Body of pancreas (tissue), 4 donors: ENCODE results near the gene GNB1L. TPM values are rescaled to one million over a fixed set of nuclear protein-coding genes. Genes with fewer than 3 reads are reported as not detected.
A peak's percentile ranks its signal among the peaks of the same experiment; 100 is the strongest.

ENCODE experiments used
- ATAC-seq: fragments of 150-250 bp; one replicate; pipeline ENCODE4 v1.9.1; 2016
- DNase-seq, 4 donors: peaks; one replicate each; pipeline ENCODE4 v3.0.0-alpha.2; 2019
- H3K27ac ChIP-seq, 4 donors: fragments of 200-600 bp; sonication (generic); 1 replicate in 3 of 4; 2 replicates in 1 of 4; pipeline versions ENCODE4 v1.5.1 to v1.6.1; 2016 to 2019; ENCODE audit warnings: mild to moderate bottlenecking in 1 of 4, mixed read lengths in 1 of 4, moderate library complexity in 1 of 4
- H3K27me3 ChIP-seq, 2 donors: fragments of 200-600 bp; sonication (generic); one replicate each; pipeline ENCODE4 v1.6.0; 2016; ENCODE audit warnings: mild to moderate bottlenecking in 1 of 2
- H3K36me3 ChIP-seq, 2 donors: fragments of 200-600 bp; sonication (generic); replicated peaks in 1 of 2; 2 replicates each; pipeline ENCODE4 v1.5.1; 2016; ENCODE audit warnings: low read depth in 2 of 2; ENCODE audit not compliant: insufficient read depth in 1 of 2
- H3K4me1 ChIP-seq: fragments of 200-600 bp; sonication (generic); one replicate; pipeline ENCODE4 v1.6.0; 2016
- H3K4me3 ChIP-seq, 2 donors: fragments of 200-600 bp; sonication (generic); 1 replicate in 1 of 2; 2 replicates in 1 of 2; pipeline ENCODE4 v1.5.1; 2016 to 2019
- H3K9me3 ChIP-seq, 3 donors: fragments of 200-600 bp; sonication (generic); 1 replicate in 2 of 3; 2 replicates in 1 of 3; pipeline ENCODE4 v1.5.1; 2016
- POLR2A ChIP-seq, 3 donors: fragments of 450-650 bp; IDR thresholded peaks; one replicate each; pipeline ENCODE4 v1.6.1; 2016; ENCODE audit warnings: antibody characterized with exemption in 3 of 3, mild to moderate bottlenecking in 2 of 3
- WGBS, 2 donors: methylation state at CpG; one replicate each; pipeline ENCODE4 v1.1.5; 2017; 5-methylcytosine and 5-hydroxymethylcytosine counted together
- intact Hi-C: fragments of 100-400 bp; cut with DNase I; formaldehyde crosslinking; loops from one replicate; pipeline ENCODE4 v1.15.1; 2023
- total RNA-seq, 2 donors: library from RNA; depleted of rRNA; stranded (reverse); fragments of >200 nt; gene quantifications; one replicate each; pipeline ENCODE4 v1.1.0, GENCODE V29; 2016
- TF ChIP-seq, protein P1 (sequence below), 7 experiments: fragments of 450-650 bp in 4 of 7; fragments of 200-600 bp in 3 of 7; sonication (generic) in 3 of 7; IDR thresholded peaks; one replicate each; pipeline ENCODE4 v1.5.1; 2016 to 2019; ENCODE audit warnings: antibody characterized with exemption in 7 of 7

GNB1L gene
- total RNA-seq, 2 donors from 2014 or later: 1.3 to 3.3 TPM

DNA sequence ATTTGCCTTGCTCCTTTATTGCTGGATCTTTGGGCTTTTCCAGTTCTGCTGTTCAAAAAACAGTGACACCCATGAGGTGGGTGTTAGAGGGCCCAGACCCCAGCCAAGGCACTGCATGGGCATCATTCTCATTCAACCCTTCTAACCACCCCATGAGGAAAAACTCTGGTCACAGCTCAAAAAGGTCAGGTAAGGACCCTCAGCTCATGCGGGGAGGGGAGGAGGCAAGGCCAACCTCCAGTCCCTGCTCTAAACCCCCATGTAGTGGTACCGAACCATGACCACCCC is 7.4 kb downstream of the GNB1L start:
- DNase-seq (no peak), ATAC-seq (no peak)
- TF ChIP-seq POLR2A (IDR thresholded peaks at IDR 0.05): no peak
- TF ChIP-seq, protein P1, sequence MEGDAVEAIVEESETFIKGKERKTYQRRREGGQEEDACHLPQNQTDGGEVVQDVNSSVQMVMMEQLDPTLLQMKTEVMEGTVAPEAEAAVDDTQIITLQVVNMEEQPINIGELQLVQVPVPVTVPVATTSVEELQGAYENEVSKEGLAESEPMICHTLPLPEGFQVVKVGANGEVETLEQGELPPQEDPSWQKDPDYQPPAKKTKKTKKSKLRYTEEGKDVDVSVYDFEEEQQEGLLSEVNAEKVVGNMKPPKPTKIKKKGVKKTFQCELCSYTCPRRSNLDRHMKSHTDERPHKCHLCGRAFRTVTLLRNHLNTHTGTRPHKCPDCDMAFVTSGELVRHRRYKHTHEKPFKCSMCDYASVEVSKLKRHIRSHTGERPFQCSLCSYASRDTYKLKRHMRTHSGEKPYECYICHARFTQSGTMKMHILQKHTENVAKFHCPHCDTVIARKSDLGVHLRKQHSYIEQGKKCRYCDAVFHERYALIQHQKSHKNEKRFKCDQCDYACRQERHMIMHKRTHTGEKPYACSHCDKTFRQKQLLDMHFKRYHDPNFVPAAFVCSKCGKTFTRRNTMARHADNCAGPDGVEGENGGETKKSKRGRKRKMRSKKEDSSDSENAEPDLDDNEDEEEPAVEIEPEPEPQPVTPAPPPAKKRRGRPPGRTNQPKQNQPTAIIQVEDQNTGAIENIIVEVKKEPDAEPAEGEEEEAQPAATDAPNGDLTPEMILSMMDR (IDR thresholded peaks at IDR 0.05): no peak
- intact Hi-C loops: no loop called here
- no peaks in the 10 kb centered on the region for H3K36me3 ChIP-seq
- peaks cover 42% of the 10 kb centered on the region for H3K4me1 ChIP-seq
- no peak overlapping the region for H3K27ac ChIP-seq
- 87 to 100% methylated on average over 2 of the region's 2 CpGs for WGBS, 2 donors
- no peaks in the 10 kb centered on the region for H3K27me3 ChIP-seq
- H3K9me3 ChIP-seq: no peaks in the 10 kb centered on the region
- H3K4me3 ChIP-seq: no peak overlapping the region

DNA sequence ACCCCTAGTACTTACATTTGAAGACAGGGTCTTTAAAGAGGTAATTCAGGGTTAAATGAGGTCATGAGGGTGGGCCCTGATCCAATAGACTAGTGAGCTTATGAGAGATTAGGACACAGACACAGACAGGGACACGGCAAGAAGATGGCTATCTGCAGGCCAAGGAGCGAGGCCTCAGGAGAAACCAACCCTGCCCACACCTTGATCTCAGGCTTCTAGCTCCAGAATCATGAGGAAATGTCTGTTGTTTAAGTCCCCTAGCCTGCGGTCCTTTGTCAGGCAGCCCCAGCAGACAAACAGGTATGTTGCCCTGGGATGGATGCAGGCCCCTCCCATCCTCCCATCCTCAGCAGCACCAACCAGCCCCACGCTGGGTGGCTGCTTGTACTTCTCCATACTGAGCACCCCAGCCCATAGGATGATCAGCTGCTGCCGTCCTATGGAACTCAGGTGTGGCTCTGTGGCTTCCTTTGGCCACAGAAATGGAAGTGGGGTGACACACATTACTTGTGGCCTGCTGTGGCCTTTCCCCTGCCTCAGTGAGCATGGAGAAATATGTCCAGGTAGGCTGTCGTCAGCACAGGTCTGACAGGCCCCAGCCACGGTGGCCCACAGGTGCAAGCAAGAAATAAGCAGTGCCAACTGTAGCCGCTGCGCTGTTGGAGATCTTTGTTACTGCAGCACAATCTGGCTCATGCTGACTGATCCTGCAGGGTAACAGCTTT is 7.9 kb downstream of the GNB1L start:
- WGBS, 2 donors: 88 to 100% methylated on average over 3 to 9 of the region's 9 CpGs
- intact Hi-C loops: no loop called here
- H3K9me3 ChIP-seq: no peaks in the 10 kb centered on the region
- DNase-seq (no peak), ATAC-seq (no peak)
- TF ChIP-seq, protein P1 (IDR thresholded peaks at IDR 0.05): no peak
- TF ChIP-seq POLR2A (IDR thresholded peaks at IDR 0.05): no peak
- H3K4me3 ChIP-seq: no peak overlapping the region
- H3K4me1 ChIP-seq: peaks cover 41% of the 10 kb centered on the region
- no peaks in the 10 kb centered on the region for H3K36me3 ChIP-seq
- no peak overlapping the region for H3K27ac ChIP-seq
- no peaks in the 10 kb centered on the region for H3K27me3 ChIP-seq

DNA sequence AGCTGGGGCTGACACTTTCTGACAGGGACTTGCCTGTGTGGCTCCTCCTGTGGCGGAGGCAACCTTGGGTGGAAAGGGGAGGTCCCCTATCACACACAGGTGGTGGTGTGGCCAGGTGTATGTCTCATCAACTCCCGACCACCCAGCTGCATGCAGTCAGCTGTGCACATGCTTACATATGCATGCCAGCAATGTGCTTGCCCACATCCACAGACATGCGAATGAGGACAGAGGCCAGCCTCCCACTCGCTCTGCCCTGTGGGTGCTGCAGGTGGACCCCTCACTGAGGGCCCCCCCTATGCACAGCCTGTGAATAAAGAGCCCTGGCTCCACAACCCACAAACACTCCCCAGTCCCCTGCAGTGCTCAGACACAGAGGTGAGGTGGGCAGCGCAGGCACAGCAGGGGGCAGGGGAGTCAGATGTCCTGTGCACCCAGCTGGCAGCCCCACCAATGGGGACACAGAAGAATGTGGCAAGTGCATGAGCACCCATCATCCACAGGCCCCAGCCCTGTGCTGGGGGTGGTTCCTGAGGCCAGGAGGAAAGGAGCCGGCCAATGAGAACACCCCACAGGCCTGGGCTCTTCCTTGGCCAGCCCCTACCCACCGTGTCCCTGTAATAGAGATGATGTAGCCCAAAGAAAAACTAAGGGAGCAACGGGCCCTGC is 9.5 kb downstream of the GNB1L start:
- intact Hi-C loops: no loop called here
- DNase-seq (no peak), ATAC-seq (no peak)
- Histone ChIP-seq H3K27me3 (no peaks in the 10 kb centered on the region), H3K4me3 (no peak overlapping the region), H3K27ac (peak overlapping the region in 2 of 4 donors; percentile 20 to 25), H3K9me3 (no peaks in the 10 kb centered on the region), H3K4me1 (peaks cover 31% of the 10 kb centered on the region), H3K36me3 (no peaks in the 10 kb centered on the region)
- WGBS, 2 donors: 80 to 87% methylated on average over 1 to 7 of the region's 8 CpGs
- TF ChIP-seq POLR2A (IDR thresholded peaks at IDR 0.05): no peak
- TF ChIP-seq, protein P1 (IDR thresholded peaks at IDR 0.05): no peak

DNA sequence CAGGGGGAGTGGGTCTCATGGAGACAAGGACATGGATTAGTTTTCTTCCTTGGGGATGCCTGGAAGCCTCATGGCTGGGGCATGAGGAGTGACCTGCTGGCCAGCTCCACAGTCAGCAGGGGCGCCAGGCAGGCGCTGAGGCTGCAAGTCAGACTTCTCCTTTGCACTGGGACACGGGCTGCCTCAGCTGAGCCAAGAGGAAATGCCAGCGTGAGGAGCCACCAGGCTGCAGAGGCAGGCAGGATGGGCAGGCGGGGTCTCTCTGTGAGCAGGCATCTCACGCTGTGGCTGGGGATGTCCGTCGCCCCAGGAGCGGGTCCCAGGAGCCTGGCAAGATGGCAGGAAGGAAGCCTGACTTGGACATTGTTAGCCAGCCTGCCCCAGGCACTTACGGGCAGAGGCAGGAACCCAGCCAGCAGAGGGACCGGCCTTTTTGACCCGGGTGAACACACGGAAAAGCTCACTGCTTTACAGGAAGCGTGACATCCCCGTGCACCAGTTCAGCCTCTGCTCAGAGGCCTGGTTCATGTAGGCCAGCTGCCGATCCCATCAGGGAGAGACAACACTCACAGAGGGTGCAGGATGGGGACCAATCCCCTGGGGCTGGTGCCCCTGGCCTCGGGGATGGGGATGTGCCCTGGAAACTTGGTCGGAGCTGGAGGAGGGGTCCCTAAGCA is 10.2 kb downstream of the GNB1L start:
- H3K27ac ChIP-seq: peak overlapping the region in 2 of 4 donors; percentile 20 to 51
- peak in 3 of 4 donors; percentile 30 to 57 (median 48) for DNase-seq

More for the DNA sequence above, 10.2 kb downstream of the GNB1L start:
- ATAC-seq: peak; percentile 38
- 58 to 64% methylated on average over 3 to 18 of the region's 18 CpGs for WGBS, 2 donors
- Histone ChIP-seq H3K9me3 (no peaks in the 10 kb centered on the region), H3K4me3 (no peak overlapping the region), H3K27me3 (no peaks in the 10 kb centered on the region), H3K36me3 (no peaks in the 10 kb centered on the region), H3K4me1 (peaks cover 24% of the 10 kb centered on the region)
- intact Hi-C loops: loop anchor here (5.0 kb wide), 1 partner anchor 33 kb away; no protein-coding TSS in a partner anchor
- TF ChIP-seq, protein P1 (IDR thresholded peaks at IDR 0.05): no peak
- no peak for TF ChIP-seq POLR2A (IDR thresholded peaks at IDR 0.05)
